Pancreas (tissue), 10 donors: ENCODE data around the gene MAJIN. TPM values are rescaled to one million over a fixed set of nuclear protein-coding genes. Genes with fewer than 3 reads are reported as not detected.

ENCODE experiments used
- ATAC-seq, 4 donors: fragments of 200-7000 bp; cut with Tn5 transposase; one replicate each; pipeline versions ENCODE4 v1.8.0 to v1.9.1; 2020; ENCODE audit warnings: mild to moderate bottlenecking in 4 of 4, moderate library complexity in 4 of 4
- DNase-seq, 6 donors: peaks; one replicate each; pipeline ENCODE4 v3.0.0-alpha.2; 2020
- FAIRE-seq: peaks from 2 replicates; lab custom pipeline; 2012; peaks lifted over from hg19 to GRCh38; lab: Jason Lieb, UNC
- H3K27ac ChIP-seq, 4 donors: fragments of 200-600 bp; sonication (generic); 1 replicate in 3 of 4; 2 replicates in 1 of 4; pipeline versions ENCODE4 v1.5.0 to v1.8.0; 2020
- H3K27me3 ChIP-seq, 4 donors: fragments of 200-600 bp; one replicate each; pipeline ENCODE4 v1.8.0; 2021
- H3K36me3 ChIP-seq, 3 donors: fragments of 200-600 bp; sonication (generic) in 1 of 3; one replicate each; pipeline versions ENCODE4 v1.5.0 to v1.8.0; 2020 to 2021
- H3K4me1 ChIP-seq, 3 donors: fragments of 200-600 bp; one replicate each; pipeline ENCODE4 v1.8.0; 2021
- H3K4me3 ChIP-seq, 4 donors: fragments of 200-600 bp; sonication (generic) in 2 of 4; one replicate each; pipeline versions ENCODE4 v1.5.0 to v1.8.0; 2020 to 2021
- H3K9me3 ChIP-seq, 4 donors: fragments of 200-600 bp; one replicate each; pipeline ENCODE4 v1.8.0; 2021
- CTCF ChIP-seq, 4 donors: fragments of 200-600 bp; sonication (generic) in 3 of 4; IDR thresholded peaks; one replicate each; pipeline versions ENCODE4 v1.5.0 to v1.8.0; 2021; ENCODE audit warnings: antibody characterized with exemption in 4 of 4
- WGBS, 2 donors: extraction: QIAGEN DNeasy Blood & Tissue Kit; methylation state at CpG; one replicate each; pipeline ENCODE4 v1.1.7; 2013; 5-methylcytosine and 5-hydroxymethylcytosine counted together
- intact Hi-C, 3 donors: fragments of 100-400 bp; cut with DNase I; formaldehyde crosslinking; loops; one replicate each; pipeline versions ENCODE4 v1.11.1 to v1.14.2; 2022
- polyA plus RNA-seq, 2 donors: library from polyadenylated mRNA; stranded (reverse); fragments of 200-250 nt; gene quantifications; one replicate each; pipeline ENCODE4 v1.2.3, GENCODE V29; 2013
- total RNA-seq, 6 donors: library from RNA; stranded (reverse); fragmentation: NEBNext Ultra II Directional in 4 of 6; extraction: Animal tissue kit (Norgen Biotek cat#: 25700) in 4 of 6; gene quantifications; one replicate each; pipeline versions ENCODE4 v1.2.1 to v1.2.4, GENCODE V29; 2021 to 2023
- donor health status: healthy with polysubstance abuse.
- donor health status: DM: no; HTN: no; CAD: no; lungs with moderate emphysema.
- donor health status: DM: no; HTN: no; CAD: no.
- donor health status: control.
- donor health status: control.
- donor health status: Bipolar disorder and iron deficiency.
- donor health status: DM: yes; HTN: yes; CAD: no.
- donor health status: DM: no; HTN: no; CAD: no.
- donor health status: DM: no; HTN: no; CAD: no.
- donor health status: DM: yes; HTN: yes; CAD: no.

Gene MAJIN
- total and polyA plus RNA-seq, 8 donors, result 0.14 to 0.47 (median 0.26) TPM; not detected in 3

GRCh38 chr11:64925536-64926436, 46.1 kb downstream of the MAJIN start:
- FAIRE-seq (no peak), ATAC-seq (no peak), DNase-seq (peak in 3 of 6 donors; percentile 40 to 85 (median 71))
- no peak overlapping the region for H3K27ac ChIP-seq
- peak overlapping the region; percentile 55 to 100 (median 94) for H3K4me3 ChIP-seq
- 31 to 45% methylated on average over 20 to 24 of the region's 24 CpGs for whole genome bisulfite sequencing, 2 donors
- TF ChIP-seq CTCF (IDR thresholded peaks at IDR 0.05), result no peak
- no peaks in the 10 kb centered on the region for H3K9me3 ChIP-seq
- intact Hi-C loops, result no loop called here
- peaks cover 0 to 4% (median 0%) of the 10 kb centered on the region in 3 donors for H3K4me1 ChIP-seq
- H3K27me3 ChIP-seq, result no peaks in the 10 kb centered on the region
- peaks cover 0 to 8% (median 0%) of the 10 kb centered on the region in 3 donors for H3K36me3 ChIP-seq

- H3K36me3 ChIP-seq, result no peaks in the 10 kb centered on the region
- peak overlapping the region; percentile 78 to 95 (median 81) for H3K27ac ChIP-seq
- intact Hi-C loops, result no loop called here
- H3K9me3 ChIP-seq, result no peaks in the 10 kb centered on the region
- no peak for TF ChIP-seq CTCF (IDR thresholded peaks at IDR 0.05)
- whole genome bisulfite sequencing, 2 donors, result 0% methylated on average over 24 of the region's 24 CpGs
- peak overlapping the region; percentile 55 to 100 (median 94) for H3K4me3 ChIP-seq
- DNase-seq (peak in 2 of 6 donors; percentile 36 to 52), FAIRE-seq (no peak), ATAC-seq (peak in 3 of 4 donors; percentile 6 to 22 (median 8))
- peaks cover 0 to 4% (median 0%) of the 10 kb centered on the region in 3 donors for H3K4me1 ChIP-seq
- H3K27me3 ChIP-seq, result no peaks in the 10 kb centered on the region
Measured at GRCh38 chr11:64924910-64925284, 47.0 kb downstream of the MAJIN start.

- peak; percentile 94 to 98 (median 96) for ATAC-seq
- no peak for TF ChIP-seq CTCF (IDR thresholded peaks at IDR 0.05)
- DNase-seq, result peak; percentile 92 to 97 (median 94)
- Histone ChIP-seq H3K4me1 (peaks cover 0 to 4% (median 0%) of the 10 kb centered on the region in 3 donors), H3K9me3 (no peaks in the 10 kb centered on the region), H3K27ac (peak within 1 kb of the TSS; percentile 78 to 95 (median 81)), H3K4me3 (peak within 1 kb of the TSS; percentile 55 to 100 (median 94)), H3K36me3 (no peaks in the 10 kb centered on the region), H3K27me3 (no peaks in the 10 kb centered on the region)
- FAIRE-seq, result peak; percentile 84
- intact Hi-C loops, result no loop called here
- WGBS, 2 donors, result 1% methylated on average over 47 of the region's 47 CpGs
Measured at GRCh38 chr11:64923944-64924909, 47.7 kb downstream of the MAJIN start, which contains the start of gene PPP2R5B. Gene PPP2R5B, plus strand, starts transcription at chr11:64924689. Its CDS starts 1,046 bp downstream, at chr11:64925735.

- no peak for ATAC-seq
- H3K4me3 ChIP-seq, result no peak overlapping the region
Measured at GRCh38 chr11:64923151-64923661, 48.7 kb downstream of the MAJIN start.

More at GRCh38 chr11:64923151-64923661, 48.7 kb downstream of the MAJIN start:
- DNase-seq, result peak in 3 of 6 donors; percentile 33 to 78 (median 61)
- H3K4me1 ChIP-seq, result peaks cover 0 to 7% (median 4%) of the 10 kb centered on the region in 3 donors
- peak overlapping the region in 1 of 4 donors; percentile 81 for H3K27ac ChIP-seq
- 89 to 94% methylated on average over 11 of the region's 11 CpGs for WGBS, 2 donors
- intact Hi-C loops, result no loop called here
- FAIRE-seq, result no peak
- H3K36me3 ChIP-seq, result no peaks in the 10 kb centered on the region
- H3K27me3 ChIP-seq, result no peaks in the 10 kb centered on the region
- no peaks in the 10 kb centered on the region for H3K9me3 ChIP-seq
- TF ChIP-seq CTCF (IDR thresholded peaks at IDR 0.05), result no peak
